Neural cell (in vitro differentiated cells): ENCODE results near the gene TMEM170B. TPM values are rescaled to one million over a fixed set of nuclear protein-coding genes. Genes with fewer than 3 reads are reported as not detected.

Source experiments
- H2AFZ ChIP-seq: fragments of 200-600, 300-800 bp; sonication (generic), shearing (Covaris generic); 2 replicates; pipeline ENCODE4 v1.6.0; 2014; ENCODE audit warnings: low read depth, mild to moderate bottlenecking, antibody characterized with exemption, low read length, moderate library complexity
- H3F3A ChIP-seq: fragments of 200-600 bp; shearing (Covaris generic); 2 replicates; pipeline ENCODE4 v1.6.1; 2016; ENCODE audit warnings: mild to moderate bottlenecking, moderate library complexity, mixed read lengths, antibody characterized with exemption, low read length; ENCODE audit not compliant: insufficient read depth, poor library complexity, severe bottlenecking
- H3K27ac ChIP-seq: fragments of 200-600, 300-800 bp; sonication (generic), shearing (Covaris generic); 2 replicates; pipeline ENCODE4 v1.5.1; 2014; ENCODE audit warnings: mild to moderate bottlenecking, low read length, moderate library complexity
- H3K27me3 ChIP-seq: fragments of 300-800, 200-600 bp; sonication (generic), shearing (Covaris generic); 2 replicates; pipeline ENCODE4 v1.6.0; 2014; ENCODE audit warnings: mild to moderate bottlenecking, low read depth, low read length, moderate library complexity; ENCODE audit not compliant: insufficient read depth
- H3K36me3 ChIP-seq: fragments of 300-800, 200-600 bp; sonication (generic), shearing (Covaris generic); 2 replicates; pipeline ENCODE4 v1.5.1; 2014; ENCODE audit warnings: mild to moderate bottlenecking, antibody characterized with exemption, low read length, moderate library complexity; ENCODE audit not compliant: insufficient read depth
- H3K4me2 ChIP-seq: fragments of 300-800, 200-600 bp; sonication (generic), shearing (Covaris generic); 2 replicates; pipeline ENCODE4 v1.6.0; 2014; ENCODE audit warnings: mild to moderate bottlenecking, low read length
- H3K4me3 ChIP-seq: fragments of 300-800, 200-600 bp; sonication (generic), shearing (Covaris generic); 2 replicates; pipeline ENCODE4 v1.5.1; 2014; ENCODE audit warnings: mild to moderate bottlenecking, low read length, moderate library complexity
- H3K79me2 ChIP-seq: fragments of 200-600 bp; shearing (Covaris generic); replicated peaks from 2 replicates; pipeline ENCODE4 v1.6.0; 2014; ENCODE audit warnings: mild to moderate bottlenecking, low read length, moderate library complexity; ENCODE audit not compliant: insufficient read depth
- H3K9ac ChIP-seq: fragments of 300-800, 200-600 bp; sonication (generic), shearing (Covaris generic); 2 replicates; pipeline ENCODE4 v1.6.1; 2016; ENCODE audit warnings: mild to moderate bottlenecking, low read length, mixed read lengths
- H3K9me2 ChIP-seq: fragments of 200-600 bp; shearing (Covaris generic); 2 replicates; pipeline ENCODE4 v1.6.1; 2016; ENCODE audit warnings: mild to moderate bottlenecking, low read length, mixed read lengths; ENCODE audit not compliant: insufficient read depth
- H3K9me3 ChIP-seq: fragments of 200-600, 300-800 bp; sonication (generic), shearing (Covaris generic); 2 replicates; pipeline ENCODE4 v1.6.1; 2016; ENCODE audit warnings: mild to moderate bottlenecking, mixed run types, low read length, moderate library complexity, mixed read lengths
- H4K20me1 ChIP-seq: fragments of 200-600 bp; shearing (Covaris generic); 2 replicates; pipeline ENCODE4 v1.6.1; 2016; ENCODE audit warnings: mild to moderate bottlenecking, mixed run types; ENCODE audit not compliant: insufficient read depth
- EP300 ChIP-seq: fragments of 450-650 bp; conservative IDR thresholded peaks from 2 replicates; pipeline ENCODE4 v1.6.1; 2014; ENCODE audit warnings: antibody characterized with exemption, mild to moderate bottlenecking, moderate library complexity; ENCODE audit not compliant: poor library complexity, severe bottlenecking
- EZH2 ChIP-seq: fragments of 200-600, 300-800 bp; shearing (Covaris generic), sonication (generic); IDR thresholded peaks from 2 replicates; pipeline ENCODE4 v1.6.1; 2014; ENCODE audit warnings: antibody characterized with exemption, low read length, borderline replicate concordance, mild to moderate bottlenecking; ENCODE audit not compliant: insufficient read depth, poor library complexity, severe bottlenecking
- MXI1 ChIP-seq: fragments of 450-650 bp; conservative IDR thresholded peaks from 2 replicates; pipeline ENCODE4 v1.6.1; 2014; ENCODE audit warnings: antibody characterized with exemption, mild to moderate bottlenecking; ENCODE audit not compliant: poor library complexity, severe bottlenecking
- POLR2AphosphoS5 ChIP-seq: IDR thresholded peaks from 2 replicates; pipeline ENCODE4 v1.6.1; 2012
- RAD21 ChIP-seq: fragments of 450-650 bp; conservative IDR thresholded peaks from 2 replicates; pipeline ENCODE4 v1.6.1; 2014; ENCODE audit warnings: antibody characterized with exemption, mild to moderate bottlenecking, moderate library complexity
- REST ChIP-seq: IDR thresholded peaks from 2 replicates; pipeline ENCODE4 v1.6.1; 2012; ENCODE audit warnings: borderline replicate concordance
- SMC3 ChIP-seq: fragments of 450-650 bp; conservative IDR thresholded peaks from 2 replicates; pipeline ENCODE4 v1.6.1; 2014; ENCODE audit warnings: antibody characterized with exemption, mild to moderate bottlenecking, moderate library complexity; ENCODE audit not compliant: poor library complexity
- TAF1 ChIP-seq: IDR thresholded peaks from 2 replicates; pipeline ENCODE4 v1.6.1; 2012; ENCODE audit warnings: low read depth
- polyA plus RNA-seq: library from polyadenylated mRNA; depleted of rRNA; stranded (reverse); fragments of >200 nt; gene quantifications from 2 replicates; pipeline ENCODE4 v1.2.3, GENCODE V29; 2014
- TF ChIP-seq, protein P1 (sequence below): fragments of 450-650 bp; IDR thresholded peaks from 2 replicates; pipeline ENCODE4 v1.5.1; 2014; ENCODE audit warnings: antibody characterized with exemption, mild to moderate bottlenecking, moderate library complexity; ENCODE audit not compliant: poor library complexity, severe bottlenecking

TMEM170B gene
- polyA plus RNA-seq, 1 donor from 2014 or later, result 29.1 TPM

- H3K4me2 ChIP-seq, result no peak overlapping the region
- no peaks in the 10 kb centered on the region for H3K27me3 ChIP-seq
- H3K9ac ChIP-seq, result no peak overlapping the region
- H3K79me2 ChIP-seq, result no peaks in the 10 kb centered on the region
- H3K9me3 ChIP-seq, result no peaks in the 10 kb centered on the region
- H3K9me2 ChIP-seq, result no peaks in the 10 kb centered on the region
- no peaks in the 10 kb centered on the region for H4K20me1 ChIP-seq
- no peak for TF ChIP-seq REST
- no peak for TF ChIP-seq EP300
- TF ChIP-seq SMC3, result no peak
- no peak for TF ChIP-seq EZH2
- TF ChIP-seq POLR2AphosphoS5, result no peak
- TF ChIP-seq RAD21, result no peak
- TF ChIP-seq, protein P1, sequence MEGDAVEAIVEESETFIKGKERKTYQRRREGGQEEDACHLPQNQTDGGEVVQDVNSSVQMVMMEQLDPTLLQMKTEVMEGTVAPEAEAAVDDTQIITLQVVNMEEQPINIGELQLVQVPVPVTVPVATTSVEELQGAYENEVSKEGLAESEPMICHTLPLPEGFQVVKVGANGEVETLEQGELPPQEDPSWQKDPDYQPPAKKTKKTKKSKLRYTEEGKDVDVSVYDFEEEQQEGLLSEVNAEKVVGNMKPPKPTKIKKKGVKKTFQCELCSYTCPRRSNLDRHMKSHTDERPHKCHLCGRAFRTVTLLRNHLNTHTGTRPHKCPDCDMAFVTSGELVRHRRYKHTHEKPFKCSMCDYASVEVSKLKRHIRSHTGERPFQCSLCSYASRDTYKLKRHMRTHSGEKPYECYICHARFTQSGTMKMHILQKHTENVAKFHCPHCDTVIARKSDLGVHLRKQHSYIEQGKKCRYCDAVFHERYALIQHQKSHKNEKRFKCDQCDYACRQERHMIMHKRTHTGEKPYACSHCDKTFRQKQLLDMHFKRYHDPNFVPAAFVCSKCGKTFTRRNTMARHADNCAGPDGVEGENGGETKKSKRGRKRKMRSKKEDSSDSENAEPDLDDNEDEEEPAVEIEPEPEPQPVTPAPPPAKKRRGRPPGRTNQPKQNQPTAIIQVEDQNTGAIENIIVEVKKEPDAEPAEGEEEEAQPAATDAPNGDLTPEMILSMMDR, result no peak
- TF ChIP-seq MXI1, result no peak
- TF ChIP-seq TAF1, result no peak
- H3K36me3 ChIP-seq, result no peaks in the 10 kb centered on the region
- no peaks in the 10 kb centered on the region for H3F3A ChIP-seq
- no peak overlapping the region for H3K27ac ChIP-seq
- H2AFZ ChIP-seq, result no peak overlapping the region
- no peak overlapping the region for H3K4me3 ChIP-seq
Observed at GRCh38 chr6:11528996-11529395, 8.6 kb upstream of the TMEM170B start.

DNA sequence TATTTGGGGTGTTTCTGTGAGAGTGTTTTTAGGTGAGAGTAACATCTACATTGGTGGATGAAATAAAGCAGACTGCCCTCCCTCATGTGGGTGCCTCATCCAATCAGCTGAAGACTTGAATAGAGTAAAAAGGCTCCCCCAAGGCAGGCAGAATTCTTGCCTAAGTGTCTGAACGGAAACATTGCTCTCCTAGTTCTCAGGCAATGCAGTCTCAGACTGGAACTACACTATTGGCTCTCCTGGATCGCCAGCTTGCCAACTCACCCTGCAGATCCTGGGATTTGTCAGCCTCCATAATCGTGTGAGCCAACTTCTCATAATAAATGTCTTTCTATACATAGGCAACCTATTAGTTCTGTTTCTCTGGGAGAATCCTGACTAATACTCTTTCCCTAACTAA is 5.5 kb upstream of the TMEM170B start:
- H3K36me3 ChIP-seq, result no peaks in the 10 kb centered on the region
- no peak overlapping the region for H3K4me2 ChIP-seq
- H3K27ac ChIP-seq, result no peak overlapping the region
- H2AFZ ChIP-seq, result no peak overlapping the region
- no peaks in the 10 kb centered on the region for H4K20me1 ChIP-seq
- no peaks in the 10 kb centered on the region for H3K27me3 ChIP-seq
- no peaks in the 10 kb centered on the region for H3K9me2 ChIP-seq
- no peaks in the 10 kb centered on the region for H3K9me3 ChIP-seq
- no peaks in the 10 kb centered on the region for H3F3A ChIP-seq
- no peak overlapping the region for H3K9ac ChIP-seq
- no peak for TF ChIP-seq RAD21
- TF ChIP-seq TAF1, result no peak
- TF ChIP-seq, protein P1, result no peak
- no peak for TF ChIP-seq EP300
- no peak for TF ChIP-seq MXI1
- no peak for TF ChIP-seq REST
- no peak for TF ChIP-seq SMC3
- no peaks in the 10 kb centered on the region for H3K79me2 ChIP-seq
- no peak overlapping the region for H3K4me3 ChIP-seq
